Chondrocyte (in vitro differentiated cells): ENCODE results near the gene METAP1. TPM values are rescaled to one million over a fixed set of nuclear protein-coding genes. Genes with fewer than 3 reads are reported as not detected.
"Not testable (repeated sequence)": the region's sequence is repeated elsewhere in the genome, so short reads cannot be mapped to it uniquely, and the experiment has no call there.

Experiments used
- DNase-seq: peaks from one replicate; pipeline ENCODE4 v3.0.0; 2021; ENCODE audit warnings: mixed read lengths, low spot score
- H3K27ac Mint-ChIP-seq: one replicate; pipeline ENCODE4 v1.8.0; 2021; ENCODE audit warnings: mild to moderate bottlenecking, moderate library complexity, mixed read lengths; ENCODE audit not compliant: unreplicated experiment
- H3K27me3 Mint-ChIP-seq: 2 replicates; pipeline ENCODE4 v1.8.0; 2021; ENCODE audit warnings: low read depth, mixed read lengths
- H3K36me3 Mint-ChIP-seq: 2 replicates; pipeline ENCODE4 v1.8.0; 2021; ENCODE audit warnings: low read depth, mixed read lengths
- H3K4me1 Mint-ChIP-seq: 2 replicates; pipeline ENCODE4 v1.8.0; 2021; ENCODE audit warnings: low read depth, mild to moderate bottlenecking, mixed read lengths
- H3K4me3 Mint-ChIP-seq: one replicate; pipeline ENCODE4 v1.8.0; 2021; ENCODE audit warnings: mild to moderate bottlenecking, moderate library complexity, mixed read lengths; ENCODE audit not compliant: unreplicated experiment
- H3K9me3 Mint-ChIP-seq: 2 replicates; pipeline ENCODE4 v1.8.0; 2021; ENCODE audit warnings: low read depth, mixed read lengths
- CTCF ChIP-seq: fragments of 200-600 bp; sonication (generic); IDR thresholded peaks from 2 replicates; pipeline ENCODE4 v1.5.0; 2021; ENCODE audit warnings: antibody characterized with exemption, mild to moderate bottlenecking, moderate library complexity
- total RNA-seq: library from RNA; stranded (reverse); gene quantifications from 3 replicates; pipeline ENCODE4 v1.2.1, GENCODE V29; 2021

Gene METAP1
- total RNA-seq, 1 donor from 2014 or later: 34.0 TPM

DNA sequence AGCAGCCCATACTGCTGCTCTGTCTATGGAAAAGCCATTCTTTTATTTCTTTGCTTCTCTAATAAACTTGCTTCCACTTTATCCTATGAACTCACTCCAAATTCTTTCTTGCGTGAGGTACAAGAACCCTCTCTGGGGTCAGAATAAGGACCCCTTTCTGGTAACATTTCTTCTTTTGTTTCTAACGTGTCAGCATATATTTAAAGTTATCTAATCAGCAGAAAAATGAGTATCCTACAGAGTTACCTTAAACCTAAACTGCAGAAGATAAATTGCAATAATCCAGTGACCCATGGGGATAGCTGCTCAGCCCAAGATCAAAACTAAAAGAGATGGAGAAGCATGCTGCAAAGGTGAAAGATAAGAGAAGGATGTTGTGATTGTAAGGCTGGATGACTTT lies 89.1 kb downstream of the METAP1 start:
- no peak for TF ChIP-seq CTCF
- Mint-ChIP-seq H3K4me3 (no peak overlapping the region), H3K36me3 (peaks cover 30% of the 10 kb centered on the region), H3K9me3 (no peaks in the 10 kb centered on the region), H3K4me1 (peaks cover 36% of the 10 kb centered on the region), H3K27me3 (no peaks in the 10 kb centered on the region), H3K27ac (no peak overlapping the region)
- DNase-seq: no peak

DNA sequence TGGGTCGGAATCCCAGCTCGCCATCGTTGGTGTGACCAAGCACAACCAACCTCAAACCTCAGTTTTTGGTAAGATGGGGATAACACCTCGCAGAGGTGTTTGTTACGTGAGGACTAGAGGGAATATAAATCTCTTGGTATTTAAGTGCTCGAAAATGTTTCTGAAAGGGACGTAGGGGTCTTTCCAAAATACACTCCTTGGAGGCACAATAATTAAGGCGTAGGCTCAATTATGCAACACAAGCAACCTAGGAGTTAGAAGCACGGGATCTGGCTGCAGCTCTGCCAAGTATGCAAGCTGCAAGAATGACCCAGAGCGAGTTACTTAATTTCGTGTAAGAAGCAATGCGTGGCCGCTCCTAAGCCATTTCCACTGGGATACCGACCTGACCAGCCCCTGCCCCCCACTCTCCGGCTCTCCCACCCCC lies 92.5 kb downstream of the METAP1 start:
- Mint-ChIP-seq H3K27me3 (no peaks in the 10 kb centered on the region), H3K9me3 (no peaks in the 10 kb centered on the region), H3K4me3 (peak overlapping the region; percentile 86), H3K27ac (peak overlapping the region; percentile 99), H3K4me1 (peaks cover 61% of the 10 kb centered on the region), H3K36me3 (peaks cover 10% of the 10 kb centered on the region)
- no peak for DNase-seq
- no peak for TF ChIP-seq CTCF

GRCh38 chr4:99088481-99089365 lies 93.2 kb downstream of the METAP1 start, which contains the start of gene ADH5:
Gene ADH5 (minus strand): TSS chr4:99088788. CDS start chr4:99088700, 88 bp downstream.
- no peak for TF ChIP-seq CTCF
- H3K27ac Mint-ChIP-seq: peak within 1 kb of the TSS; percentile 99
- H3K4me3 Mint-ChIP-seq: peak within 1 kb of the TSS; percentile 86
- H3K27me3 Mint-ChIP-seq: no peaks in the 10 kb centered on the region
- peaks cover 10% of the 10 kb centered on the region for H3K36me3 Mint-ChIP-seq
- DNase-seq: no peak
- H3K4me1 Mint-ChIP-seq: peaks cover 61% of the 10 kb centered on the region
- no peaks in the 10 kb centered on the region for H3K9me3 Mint-ChIP-seq

- Mint-ChIP-seq H3K36me3 (no peaks in the 10 kb centered on the region), H3K4me1 (peaks cover 51% of the 10 kb centered on the region), H3K27me3 (no peaks in the 10 kb centered on the region), H3K9me3 (no peaks in the 10 kb centered on the region), H3K27ac (peak overlapping the region; percentile 86), H3K4me3 (peak overlapping the region; percentile 57)
- no peak for DNase-seq
- no peak for TF ChIP-seq CTCF
Measured at GRCh38 chr4:99090481-99091215, 95.1 kb downstream of the METAP1 start.

DNA sequence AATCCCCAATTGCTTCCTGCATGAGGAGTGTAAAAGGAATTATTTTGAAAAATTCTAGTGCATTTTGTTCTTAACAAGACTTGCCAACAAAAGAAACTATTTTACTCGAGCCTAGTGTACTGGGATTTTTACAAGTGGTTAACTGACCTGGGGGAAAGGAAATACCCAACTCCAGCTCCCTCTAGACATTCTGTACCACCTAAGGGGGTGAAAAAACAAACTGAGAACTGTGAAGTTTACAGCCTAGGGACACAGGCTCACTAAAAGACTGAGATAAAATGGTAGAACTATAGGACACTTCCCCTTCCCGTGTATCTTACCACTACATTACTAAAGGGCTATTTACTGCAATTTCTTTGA lies 95.7 kb downstream of the METAP1 start:
- Mint-ChIP-seq H3K27me3 (no peaks in the 10 kb centered on the region), H3K4me1 (peaks cover 49% of the 10 kb centered on the region), H3K27ac (peak overlapping the region; percentile 86), H3K36me3 (no peaks in the 10 kb centered on the region), H3K4me3 (peak overlapping the region; percentile 57), H3K9me3 (no peaks in the 10 kb centered on the region)
- no peak for DNase-seq
- TF ChIP-seq CTCF: no peak

DNA sequence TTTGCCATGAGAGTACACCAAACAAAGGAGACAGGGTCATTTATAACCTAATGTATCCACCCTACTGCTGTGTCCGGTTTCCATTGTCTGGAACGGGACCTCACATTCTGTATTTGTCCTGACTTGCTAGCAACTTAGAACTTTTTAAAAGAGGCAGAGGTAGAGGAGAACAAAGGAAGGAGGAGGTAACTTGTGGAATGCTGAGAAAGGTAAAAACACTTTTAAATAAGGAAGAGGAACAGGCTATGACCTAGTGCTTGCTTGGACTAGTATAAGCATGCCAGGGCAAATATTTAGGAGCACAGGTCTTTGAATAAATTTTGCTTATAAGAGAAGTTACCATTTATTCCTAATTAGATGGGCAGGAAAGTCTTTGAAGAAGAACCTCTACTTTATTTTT lies 96.3 kb downstream of the METAP1 start:
- not testable (repeated sequence) for H3K27me3 Mint-ChIP-seq, H3K9me3 Mint-ChIP-seq, DNase-seq, H3K36me3 Mint-ChIP-seq
- Mint-ChIP-seq H3K4me1 (peaks cover 42% of the 10 kb centered on the region), H3K27ac (peak overlapping the region; percentile 86), H3K4me3 (peak overlapping the region; percentile 57)
